ENCODE measurements around the gene APLF.

GRCh38 chr2:68483011-68483410 lies 15.6 kb downstream of the APLF start:
- TF ChIP-seq CTCF (IDR thresholded peaks at IDR 0.05 in 2 of 3, conservative IDR thresholded peaks at IDR 0.05 in 1 of 3; ENCODE audit: control insufficient read depth in 2 of 3, extremely low read depth in 1 of 3, insufficient read depth in 1 of 3, low read depth in 3 of 3, low read length in 3 of 3) (no peak), HDAC6 (IDR thresholded peaks at IDR 0.05; ENCODE audit: unreplicated experiment) (no peak), CHD4 (IDR thresholded peaks at IDR 0.05) (no peak), EZH2 (IDR thresholded peaks at IDR 0.05; ENCODE audit: borderline replicate concordance, control insufficient read depth, low read depth, low read length) (no peak)

Measured in GM12878 (cell line).